Left ventricle myocardium inferior (tissue), 1 donor: Measurements from ENCODE around the gene FAM171A1. TPM values are rescaled to one million over a fixed set of nuclear protein-coding genes. Genes with fewer than 3 reads are reported as not detected.

Experiments used
- DNase-seq: peaks from one replicate; pipeline ENCODE4 v3.0.0-alpha.2; 2020
- H3K27ac ChIP-seq: fragments of 200-600 bp; replicated peaks from 2 replicates; pipeline ENCODE4 v1.8.0; 2021
- H3K27me3 ChIP-seq: fragments of 200-600 bp; 2 replicates; pipeline ENCODE4 v1.8.0; 2021; ENCODE audit warnings: low read depth
- H3K36me3 ChIP-seq: fragments of 200-600 bp; 2 replicates; pipeline ENCODE4 v1.8.0; 2021
- H3K4me1 ChIP-seq: fragments of 200-600 bp; 2 replicates; pipeline ENCODE4 v1.8.0; 2021
- H3K4me3 ChIP-seq: fragments of 200-600 bp; 2 replicates; pipeline ENCODE4 v1.8.0; 2021; ENCODE audit warnings: mild to moderate bottlenecking, moderate library complexity
- H3K9me3 ChIP-seq: fragments of 200-600 bp; replicated peaks from 2 replicates; pipeline ENCODE4 v1.8.0; 2021
- intact Hi-C: fragments of 100-400 bp; cut with micrococcal nuclease; formaldehyde crosslinking; loops from one replicate; pipeline ENCODE4 v1.11.0; 2022
- total RNA-seq: library from RNA; stranded (reverse); fragmentation: NEBNext Ultra II Directional; extraction: Animal tissue kit (Norgen Biotek cat#: 25700); gene quantifications from one replicate; pipeline ENCODE4 v1.2.1, GENCODE V29; 2021
- TF ChIP-seq, protein P1 (sequence below): fragments of 200-600 bp; IDR thresholded peaks from 2 replicates; pipeline ENCODE4 v1.8.0; 2021; ENCODE audit warnings: antibody characterized with exemption, mild to moderate bottlenecking, borderline replicate concordance
- donor health status: DM: no; HTN: yes; CAD: no; lungs with severe emphysema.

FAM171A1 gene
- total RNA-seq, 1 donor from 2014 or later, result 8.3 TPM

DNA sequence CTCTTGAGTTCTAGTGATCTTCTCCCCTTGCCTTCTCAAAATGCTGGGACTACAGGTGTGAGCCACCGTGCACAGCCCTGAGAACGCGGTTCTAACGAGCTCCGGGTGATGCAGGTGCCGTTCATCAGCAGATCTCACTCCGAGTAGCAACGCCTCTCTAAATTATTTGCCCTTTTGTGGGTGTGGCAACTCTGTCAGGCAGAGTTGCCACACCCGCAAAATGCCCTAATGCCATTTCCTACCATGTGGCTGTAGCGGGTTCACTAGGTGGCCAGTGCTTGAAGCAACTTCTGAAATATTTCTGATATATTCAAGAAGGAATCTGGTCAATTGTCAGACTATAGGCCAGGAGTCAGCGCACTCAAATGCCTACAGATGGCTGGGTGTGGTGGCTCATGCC, 139.7 kb downstream of the FAM171A1 start:
- no peak overlapping the region for H3K27ac ChIP-seq
- no peaks in the 10 kb centered on the region for H3K27me3 ChIP-seq
- no peaks in the 10 kb centered on the region for H3K36me3 ChIP-seq
- no peak for DNase-seq
- no peaks in the 10 kb centered on the region for H3K4me1 ChIP-seq
- no peaks in the 10 kb centered on the region for H3K9me3 ChIP-seq
- intact Hi-C loops, result no loop called here
- no peak overlapping the region for H3K4me3 ChIP-seq
- TF ChIP-seq, protein P1, sequence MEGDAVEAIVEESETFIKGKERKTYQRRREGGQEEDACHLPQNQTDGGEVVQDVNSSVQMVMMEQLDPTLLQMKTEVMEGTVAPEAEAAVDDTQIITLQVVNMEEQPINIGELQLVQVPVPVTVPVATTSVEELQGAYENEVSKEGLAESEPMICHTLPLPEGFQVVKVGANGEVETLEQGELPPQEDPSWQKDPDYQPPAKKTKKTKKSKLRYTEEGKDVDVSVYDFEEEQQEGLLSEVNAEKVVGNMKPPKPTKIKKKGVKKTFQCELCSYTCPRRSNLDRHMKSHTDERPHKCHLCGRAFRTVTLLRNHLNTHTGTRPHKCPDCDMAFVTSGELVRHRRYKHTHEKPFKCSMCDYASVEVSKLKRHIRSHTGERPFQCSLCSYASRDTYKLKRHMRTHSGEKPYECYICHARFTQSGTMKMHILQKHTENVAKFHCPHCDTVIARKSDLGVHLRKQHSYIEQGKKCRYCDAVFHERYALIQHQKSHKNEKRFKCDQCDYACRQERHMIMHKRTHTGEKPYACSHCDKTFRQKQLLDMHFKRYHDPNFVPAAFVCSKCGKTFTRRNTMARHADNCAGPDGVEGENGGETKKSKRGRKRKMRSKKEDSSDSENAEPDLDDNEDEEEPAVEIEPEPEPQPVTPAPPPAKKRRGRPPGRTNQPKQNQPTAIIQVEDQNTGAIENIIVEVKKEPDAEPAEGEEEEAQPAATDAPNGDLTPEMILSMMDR, result no peak

- DNase-seq, result no peak
- TF ChIP-seq, protein P1, result no peak
- Histone ChIP-seq H3K27ac (no peak overlapping the region), H3K36me3 (no peaks in the 10 kb centered on the region), H3K4me3 (no peak overlapping the region), H3K4me1 (no peaks in the 10 kb centered on the region), H3K9me3 (no peaks in the 10 kb centered on the region), H3K27me3 (no peaks in the 10 kb centered on the region)
- intact Hi-C loops, result no loop called here
Measured at GRCh38 chr10:15230257-15230656, 140.8 kb downstream of the FAM171A1 start.

- no peak for DNase-seq
- intact Hi-C loops, result no loop called here
- Histone ChIP-seq H3K9me3 (no peaks in the 10 kb centered on the region), H3K4me1 (no peaks in the 10 kb centered on the region), H3K36me3 (no peaks in the 10 kb centered on the region), H3K27ac (no peak overlapping the region), H3K4me3 (no peak overlapping the region), H3K27me3 (no peaks in the 10 kb centered on the region)
- TF ChIP-seq, protein P1, result no peak
Measured at GRCh38 chr10:15229268-15229667, 141.8 kb downstream of the FAM171A1 start.

DNA sequence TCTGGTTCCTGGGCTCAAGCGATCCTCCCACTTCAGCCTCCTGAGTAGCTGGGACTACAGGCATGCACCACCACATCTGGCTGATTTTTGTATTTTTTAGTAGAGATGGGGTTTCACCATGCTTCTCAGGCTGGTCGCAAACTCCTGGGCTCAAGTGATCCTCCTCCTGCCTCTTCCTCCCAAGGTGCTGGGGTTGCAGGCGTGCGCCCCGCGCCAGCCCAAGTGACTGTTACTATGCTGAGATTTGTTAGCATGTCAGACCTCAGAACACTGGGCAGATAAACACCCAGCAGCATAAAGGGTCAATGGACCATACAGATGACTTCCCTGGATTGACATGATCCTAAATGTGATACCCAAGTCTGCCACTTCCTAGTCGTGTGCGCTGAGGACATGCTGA, 142.7 kb downstream of the FAM171A1 start:
- intact Hi-C loops, result no loop called here
- Histone ChIP-seq H3K4me1 (no peaks in the 10 kb centered on the region), H3K36me3 (no peaks in the 10 kb centered on the region), H3K4me3 (no peak overlapping the region), H3K27ac (no peak overlapping the region), H3K9me3 (no peaks in the 10 kb centered on the region), H3K27me3 (no peaks in the 10 kb centered on the region)
- DNase-seq, result no peak
- TF ChIP-seq, protein P1, result no peak

- intact Hi-C loops, result no loop called here
- TF ChIP-seq, protein P1, result no peak
- H3K9me3 ChIP-seq, result no peaks in the 10 kb centered on the region
Measured at GRCh38 chr10:15227611-15228372, 143.3 kb downstream of the FAM171A1 start.

More at GRCh38 chr10:15227611-15228372, 143.3 kb downstream of the FAM171A1 start:
- Histone ChIP-seq H3K4me1 (no peaks in the 10 kb centered on the region), H3K27me3 (no peaks in the 10 kb centered on the region), H3K27ac (no peak overlapping the region), H3K36me3 (no peaks in the 10 kb centered on the region), H3K4me3 (no peak overlapping the region)
- no peak for DNase-seq
